ENCODE results near the gene CCND1. TPM values are rescaled to one million over a fixed set of nuclear protein-coding genes. Genes with fewer than 3 reads are reported as not detected.

CCND1 gene
- total RNA-seq, 1 experiment from 2014 or later = 331 TPM

GRCh38 chr11:69664901-69665300 lies 23.9 kb downstream of the CCND1 start:
- Histone ChIP-seq H3K4me1 (peaks cover 9% of the 10 kb centered on the region), H3K4me3 (ENCODE audit: low read depth, low read length) (no peak overlapping the region), H3K36me3 (ENCODE audit: control insufficient read depth, insufficient read depth, low read length) (peaks cover 11% of the 10 kb centered on the region), H3K27me3 (replicated peaks; ENCODE audit: control insufficient read depth, insufficient read depth, low read length) (no peaks in the 10 kb centered on the region), H3K9me3 (no peaks in the 10 kb centered on the region)
- TF ChIP-seq CTCF (IDR thresholded peaks at IDR 0.05; ENCODE audit: insufficient read depth in 1 of 2, low read depth in 1 of 2, low read length in 1 of 2, severe bottlenecking in 1 of 2, unreplicated experiment in 1 of 2) = no peak
- intact Hi-C loops (cut with micrococcal nuclease; ENCODE audit: unreplicated experiment) = no loop called here
- Mint-ChIP-seq H3K27me3 (ENCODE audit: insufficient read depth, unreplicated experiment) (no peaks in the 10 kb centered on the region), H3K4me3 (ENCODE audit: unreplicated experiment) (no peak overlapping the region), H3K27ac (ENCODE audit: unreplicated experiment) (no peak overlapping the region), H3K4me1 (ENCODE audit: low read depth, unreplicated experiment) (peaks cover 9% of the 10 kb centered on the region), H3K9me3 (ENCODE audit: unreplicated experiment) (no peaks in the 10 kb centered on the region), H3K36me3 (ENCODE audit: insufficient read depth, unreplicated experiment) (peaks cover 68% of the 10 kb centered on the region)
- POLR2A ChIA-PET = no interaction called here
- DNase-seq = peak in 1 of 2 experiments; percentile 31
- CTCF ChIA-PET = interaction anchor here (0.6 kb wide), 1 partner anchor 10 kb away, joined by 3 read pairs; the partner anchor contains the start of gene LTO1
- no TSS peak for BruUV-seq (replicated peaks)

- no peak overlapping the region for H3K4me3 Mint-ChIP-seq (ENCODE audit: unreplicated experiment)
- H3K27ac Mint-ChIP-seq (ENCODE audit: unreplicated experiment) = no peak overlapping the region
- H3K36me3 ChIP-seq (ENCODE audit: control insufficient read depth, insufficient read depth, low read length) = peaks cover 11% of the 10 kb centered on the region
- peaks cover 17% of the 10 kb centered on the region for H3K4me1 Mint-ChIP-seq (ENCODE audit: low read depth, unreplicated experiment)
- H3K4me3 ChIP-seq (ENCODE audit: low read depth, low read length) = no peak overlapping the region
- peak in 1 of 2 experiments; percentile 23 for DNase-seq
- intact Hi-C loops (cut with micrococcal nuclease; ENCODE audit: unreplicated experiment) = no loop called here
- H3K36me3 Mint-ChIP-seq (ENCODE audit: insufficient read depth, unreplicated experiment) = peaks cover 71% of the 10 kb centered on the region
- POLR2A ChIA-PET = no interaction called here
- BruUV-seq (replicated peaks) = no TSS peak
- H3K27me3 ChIP-seq (replicated peaks; ENCODE audit: control insufficient read depth, insufficient read depth, low read length) = no peaks in the 10 kb centered on the region
- TF ChIP-seq CTCF (IDR thresholded peaks at IDR 0.05; ENCODE audit: insufficient read depth in 1 of 2, low read depth in 1 of 2, low read length in 1 of 2, severe bottlenecking in 1 of 2, unreplicated experiment in 1 of 2) = no peak
- CTCF ChIA-PET = interaction anchor here (0.6 kb wide), 1 partner anchor 9 kb away, joined by 3 read pairs; the partner anchor contains the start of gene LTO1
- no peaks in the 10 kb centered on the region for H3K9me3 Mint-ChIP-seq (ENCODE audit: unreplicated experiment)
- no peaks in the 10 kb centered on the region for H3K9me3 ChIP-seq
- peaks cover 9% of the 10 kb centered on the region for H3K4me1 ChIP-seq
- no peaks in the 10 kb centered on the region for H3K27me3 Mint-ChIP-seq (ENCODE audit: insufficient read depth, unreplicated experiment)
Observed at GRCh38 chr11:69665669-69666068, 24.7 kb downstream of the CCND1 start.

GRCh38 chr11:69666261-69666660 lies 25.3 kb downstream of the CCND1 start:
- DNase-seq = no peak
- ChIA-PET CTCF (interaction anchor here (0.9 kb wide), 1 partner anchor 9 kb away, joined by 4 read pairs; the partner anchor contains the start of gene LTO1), POLR2A (interaction anchor here (0.6 kb wide), 1 partner anchor 796 kb away, joined by 3 read pairs; no protein-coding TSS in a partner anchor)
- H3K27me3 ChIP-seq (replicated peaks; ENCODE audit: control insufficient read depth, insufficient read depth, low read length) = no peaks in the 10 kb centered on the region
- no TSS peak for BruUV-seq (replicated peaks)
- no peak for TF ChIP-seq CTCF (IDR thresholded peaks at IDR 0.05; ENCODE audit: insufficient read depth in 1 of 2, low read depth in 1 of 2, low read length in 1 of 2, severe bottlenecking in 1 of 2, unreplicated experiment in 1 of 2)
- H3K36me3 ChIP-seq (ENCODE audit: control insufficient read depth, insufficient read depth, low read length) = peaks cover 10% of the 10 kb centered on the region
- peaks cover 9% of the 10 kb centered on the region for H3K4me1 ChIP-seq
- no peak overlapping the region for H3K4me3 Mint-ChIP-seq (ENCODE audit: unreplicated experiment)
- no peaks in the 10 kb centered on the region for H3K27me3 Mint-ChIP-seq (ENCODE audit: insufficient read depth, unreplicated experiment)
- H3K9me3 Mint-ChIP-seq (ENCODE audit: unreplicated experiment) = no peaks in the 10 kb centered on the region
- intact Hi-C loops (cut with micrococcal nuclease; ENCODE audit: unreplicated experiment) = no loop called here
- H3K36me3 Mint-ChIP-seq (ENCODE audit: insufficient read depth, unreplicated experiment) = peaks cover 74% of the 10 kb centered on the region
- H3K27ac Mint-ChIP-seq (ENCODE audit: unreplicated experiment) = no peak overlapping the region
- H3K4me3 ChIP-seq (ENCODE audit: low read depth, low read length) = no peak overlapping the region
- H3K9me3 ChIP-seq = no peaks in the 10 kb centered on the region
- H3K4me1 Mint-ChIP-seq (ENCODE audit: low read depth, unreplicated experiment) = peaks cover 17% of the 10 kb centered on the region
